NCI-H146 treated with DMSO at 0.1 percent for 48 hours (cell line): ENCODE results near the gene CSF1.
"Not testable (repeated sequence)": the region's sequence is repeated elsewhere in the genome, so short reads cannot be mapped to it uniquely, and the experiment has no call there.

Experiments used
- DNase-seq: peaks from one replicate; lab custom pipeline; 2025; ENCODE audit not compliant: unreplicated experiment; lab: John Stamatoyannopoulos, UW

CSF1 gene, protein sequence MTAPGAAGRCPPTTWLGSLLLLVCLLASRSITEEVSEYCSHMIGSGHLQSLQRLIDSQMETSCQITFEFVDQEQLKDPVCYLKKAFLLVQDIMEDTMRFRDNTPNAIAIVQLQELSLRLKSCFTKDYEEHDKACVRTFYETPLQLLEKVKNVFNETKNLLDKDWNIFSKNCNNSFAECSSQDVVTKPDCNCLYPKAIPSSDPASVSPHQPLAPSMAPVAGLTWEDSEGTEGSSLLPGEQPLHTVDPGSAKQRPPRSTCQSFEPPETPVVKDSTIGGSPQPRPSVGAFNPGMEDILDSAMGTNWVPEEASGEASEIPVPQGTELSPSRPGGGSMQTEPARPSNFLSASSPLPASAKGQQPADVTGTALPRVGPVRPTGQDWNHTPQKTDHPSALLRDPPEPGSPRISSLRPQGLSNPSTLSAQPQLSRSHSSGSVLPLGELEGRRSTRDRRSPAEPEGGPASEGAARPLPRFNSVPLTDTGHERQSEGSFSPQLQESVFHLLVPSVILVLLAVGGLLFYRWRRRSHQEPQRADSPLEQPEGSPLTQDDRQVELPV

DNA sequence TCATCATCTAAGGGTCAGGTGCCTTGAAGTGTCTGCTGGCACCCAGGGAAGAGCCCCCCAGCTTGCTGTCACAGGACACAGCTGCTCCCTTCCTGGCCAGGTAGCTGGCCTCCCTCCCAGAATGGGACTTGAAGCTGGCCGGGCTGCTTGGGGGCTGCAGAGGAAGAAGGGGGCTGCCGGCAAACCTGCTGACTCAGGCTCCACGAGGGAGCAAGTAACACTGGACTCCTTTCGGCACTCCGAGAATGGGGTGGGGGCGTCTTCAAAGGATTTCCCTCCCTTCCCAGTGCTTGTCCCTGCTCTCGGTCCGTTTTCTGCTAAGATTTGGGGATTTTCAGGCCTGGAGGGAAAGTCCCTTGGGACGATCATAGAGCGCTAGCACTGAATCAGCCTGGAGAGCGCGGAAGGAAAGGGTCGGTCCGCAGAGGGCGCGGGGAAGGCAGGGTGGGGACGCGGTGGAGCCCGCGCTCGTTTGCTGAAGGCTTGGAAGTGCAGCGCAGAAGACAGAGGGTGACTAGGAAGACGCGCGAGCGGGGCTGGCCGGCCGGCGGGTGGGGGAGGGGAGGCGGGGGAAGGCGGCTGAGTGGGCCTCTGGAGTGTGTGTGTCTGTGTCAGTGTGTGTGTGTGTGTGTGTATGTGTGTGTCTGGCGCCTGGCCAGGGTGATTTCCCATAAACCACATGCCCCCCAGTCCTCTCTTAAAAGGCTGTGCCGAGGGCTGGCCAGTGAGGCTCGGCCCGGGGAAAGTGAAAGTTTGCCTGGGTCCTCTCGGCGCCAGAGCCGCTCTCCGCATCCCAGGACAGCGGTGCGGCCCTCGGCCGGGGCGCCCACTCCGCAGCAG, at the start of gene CSF1:
Gene CSF1 (plus strand): TSS at position 727 of the 840 bp plus-strand sequence. CDS start 175 bp downstream, outside the sequence.
- DNase-seq = peak; percentile 12

DNA sequence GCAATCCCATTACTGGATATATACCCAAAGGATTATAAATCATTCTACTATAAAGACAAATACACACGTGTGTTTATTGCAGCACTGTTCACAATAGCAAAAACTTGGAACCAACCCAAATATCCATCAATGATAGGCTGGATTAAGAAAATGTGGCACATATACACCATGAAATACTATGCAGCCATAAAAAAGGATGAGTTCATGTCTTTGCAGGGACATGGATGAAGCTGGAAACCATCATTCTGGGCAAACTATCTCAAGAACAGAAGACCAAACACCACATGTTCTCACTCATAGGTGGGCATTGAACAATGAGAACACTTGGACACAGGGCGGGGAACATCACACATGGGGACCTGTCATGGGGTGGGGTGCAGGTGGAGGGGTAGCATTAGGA, 49.0 kb upstream of the CSF1 start:
- not testable (repeated sequence) for DNase-seq

DNA sequence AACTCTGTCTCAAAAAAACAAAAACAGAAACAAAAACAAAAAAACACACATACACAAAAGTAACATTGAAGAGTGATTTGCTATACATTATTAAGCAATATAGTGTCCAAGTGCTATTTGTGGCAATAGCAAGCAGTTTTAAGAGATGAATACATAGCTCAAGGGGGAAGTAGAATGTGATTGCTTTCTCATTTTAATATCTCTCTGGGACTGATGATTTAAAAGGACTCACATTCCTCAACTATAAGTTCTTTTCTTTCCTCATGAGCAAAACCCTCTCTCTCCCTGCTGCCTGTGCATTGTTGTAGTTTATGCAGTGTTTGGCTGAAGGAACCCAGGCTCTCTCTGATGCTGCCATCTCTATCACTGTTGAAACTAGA, 47.0 kb upstream of the CSF1 start:
- DNase-seq = no peak

DNA sequence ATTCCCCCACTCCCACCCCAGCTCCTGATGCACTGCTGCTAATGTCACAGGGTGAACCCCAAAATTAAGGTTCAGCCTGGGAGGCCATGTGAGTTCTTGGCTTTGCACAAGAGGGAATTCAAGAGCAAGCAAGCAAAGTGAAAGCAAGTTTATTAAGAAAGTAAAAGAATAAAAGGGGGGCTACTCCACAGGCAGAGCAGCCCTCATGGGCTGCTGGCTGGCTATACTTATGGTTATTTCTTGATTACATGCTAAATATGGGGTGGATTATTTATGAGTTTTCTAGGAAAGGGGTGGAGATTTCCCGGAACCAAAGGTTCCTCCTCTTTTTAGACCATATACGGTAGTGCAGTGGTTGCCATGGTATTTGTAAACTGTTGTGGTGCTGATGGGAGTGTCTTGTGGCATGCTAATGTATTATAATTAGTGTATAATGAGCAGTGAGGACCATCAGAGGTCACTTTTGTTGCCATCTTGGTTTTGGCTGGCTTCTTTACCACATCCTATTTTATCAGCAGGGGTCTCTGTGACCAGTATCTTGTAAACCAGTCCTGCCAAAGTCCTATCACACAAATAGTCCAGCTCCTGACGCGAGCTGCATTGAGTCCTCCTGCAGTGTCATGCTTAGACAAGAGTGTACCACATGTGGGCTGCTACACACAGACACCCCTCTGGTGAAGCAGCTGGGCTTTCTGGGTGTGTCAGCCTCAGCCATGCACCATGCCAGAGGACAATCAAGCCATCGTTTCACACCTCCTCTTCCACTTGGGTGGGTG, 46.4 kb upstream of the CSF1 start:
- DNase-seq = no peak

DNA sequence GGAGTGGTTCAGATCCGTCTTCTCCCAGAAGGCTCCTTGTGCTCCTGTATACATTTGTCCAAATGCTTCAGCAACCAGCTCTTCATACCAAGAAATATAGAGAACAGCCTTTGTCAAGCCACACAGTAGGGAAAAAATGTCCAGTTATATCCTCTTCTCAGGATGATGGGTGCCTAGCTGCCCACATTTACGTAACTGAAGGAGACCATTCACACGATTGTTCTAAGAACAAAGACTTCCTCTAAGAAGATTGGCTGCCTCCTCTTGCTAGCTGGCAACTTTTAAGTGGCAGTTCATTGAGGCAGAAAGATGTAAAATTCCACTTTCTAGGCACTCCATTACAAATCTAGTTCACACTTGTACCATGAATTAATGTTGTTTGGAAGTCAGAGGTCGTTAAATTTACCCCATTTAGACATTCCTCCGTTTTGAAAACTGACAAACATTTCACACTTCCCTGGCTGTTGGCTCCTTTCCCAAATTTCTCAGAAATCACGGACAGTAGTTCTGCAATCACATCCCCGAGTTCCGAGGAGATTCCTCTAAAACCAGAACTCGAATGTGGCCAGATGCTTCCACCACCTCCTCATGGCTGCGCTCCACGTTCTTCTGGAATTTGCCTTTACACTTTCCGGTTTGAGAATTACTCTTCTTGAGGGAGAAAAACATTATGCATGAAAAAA, 45.6 kb upstream of the CSF1 start:
- no peak for DNase-seq

DNA sequence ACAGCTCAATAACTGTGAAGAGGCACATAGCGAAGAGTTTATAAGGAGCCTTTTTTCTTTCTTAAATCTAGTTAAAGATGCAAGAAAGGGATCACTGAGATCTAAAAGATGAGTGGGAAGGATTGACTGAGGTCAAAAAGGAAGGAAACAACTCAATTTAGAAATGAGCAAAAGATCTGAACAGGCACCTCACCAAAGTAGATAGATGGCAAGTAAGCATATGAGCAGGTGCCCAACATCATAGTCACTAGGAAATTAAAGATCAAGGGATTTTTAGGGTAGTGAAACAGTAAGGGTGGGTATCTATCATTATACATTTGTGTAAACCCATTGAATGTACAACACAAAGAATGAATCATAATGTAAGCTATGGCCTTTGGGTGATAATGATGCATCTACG, 44.6 kb upstream of the CSF1 start:
- no peak for DNase-seq

DNA sequence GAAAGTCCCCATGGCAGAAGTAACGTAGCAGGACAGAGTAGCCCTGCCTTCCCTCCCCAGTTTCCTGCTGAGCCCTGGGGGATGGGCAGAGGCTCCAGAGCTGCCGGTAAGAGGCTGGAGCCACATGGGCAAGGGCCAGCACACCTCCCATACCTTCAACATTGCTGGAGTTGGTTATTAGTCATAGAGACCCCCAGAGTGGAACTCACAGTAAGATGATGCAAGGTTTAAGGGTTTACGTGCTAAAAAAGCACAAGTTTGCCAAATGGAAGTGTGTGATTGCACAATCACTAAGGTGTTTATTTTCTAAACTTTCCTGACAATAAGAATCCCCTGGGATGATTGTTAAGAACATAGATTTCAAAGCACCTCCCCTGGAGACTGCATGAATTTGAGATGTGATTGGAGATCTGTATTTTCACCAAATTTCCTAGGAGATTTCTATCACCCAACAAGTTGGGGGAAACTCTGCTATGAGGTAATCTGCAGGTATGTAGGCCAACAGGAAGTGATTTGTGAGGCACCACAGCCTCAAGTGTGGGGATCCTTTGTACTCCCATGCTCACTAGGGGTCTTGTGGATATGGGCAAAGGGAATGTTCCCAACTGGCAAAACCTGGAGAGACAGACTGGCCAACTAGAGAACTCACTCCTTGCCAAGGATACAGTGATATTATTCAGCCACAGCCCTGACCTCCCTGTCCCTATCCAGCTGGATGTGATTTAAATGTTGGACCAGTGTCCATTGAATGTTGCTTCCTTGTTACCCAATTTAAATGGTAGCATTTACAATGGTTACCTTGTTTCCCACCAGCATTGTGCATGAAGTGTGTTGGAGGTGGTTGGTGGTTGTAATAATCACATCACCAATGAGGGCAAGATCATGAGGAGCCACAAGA, 37.1 kb upstream of the CSF1 start:
- DNase-seq = no peak

DNA sequence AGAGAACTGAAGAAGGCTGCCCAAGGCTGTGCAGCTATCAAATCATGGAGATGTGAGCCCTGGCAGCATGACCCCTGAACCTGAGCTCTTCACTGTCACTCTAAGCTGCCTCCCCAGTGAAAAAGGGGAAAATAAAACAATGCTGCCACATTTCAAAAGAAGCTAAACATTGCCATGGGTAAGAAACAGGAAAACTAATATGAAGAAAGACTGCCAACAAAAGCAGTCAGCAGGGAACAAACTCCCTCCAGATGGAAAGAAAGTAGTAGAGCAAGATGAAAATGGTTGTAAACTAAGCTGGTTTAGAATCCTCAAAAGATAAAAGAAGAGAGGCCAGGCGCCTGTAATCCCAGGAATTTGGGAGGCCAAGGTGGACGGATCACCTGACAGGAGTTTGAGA, 36.2 kb upstream of the CSF1 start:
- DNase-seq = no peak

DNA sequence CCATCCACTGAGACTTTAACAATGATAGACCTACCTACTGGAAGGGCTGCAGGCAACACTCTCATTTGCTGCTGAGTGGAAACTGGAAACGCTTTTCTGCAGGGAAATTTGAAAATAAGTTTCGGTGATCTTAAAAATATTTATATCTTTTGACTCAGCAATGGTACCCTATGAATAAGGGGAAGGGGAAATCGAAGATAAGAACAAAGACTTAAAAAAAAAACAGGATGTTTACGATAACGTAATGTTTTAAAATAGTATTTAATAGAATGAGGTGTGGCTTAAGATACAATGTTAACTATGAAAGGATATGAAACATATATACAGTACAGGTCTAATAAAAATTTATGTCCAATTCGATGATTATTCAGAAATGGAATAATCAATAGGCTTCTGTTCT, 34.8 kb upstream of the CSF1 start:
- no peak for DNase-seq

DNA sequence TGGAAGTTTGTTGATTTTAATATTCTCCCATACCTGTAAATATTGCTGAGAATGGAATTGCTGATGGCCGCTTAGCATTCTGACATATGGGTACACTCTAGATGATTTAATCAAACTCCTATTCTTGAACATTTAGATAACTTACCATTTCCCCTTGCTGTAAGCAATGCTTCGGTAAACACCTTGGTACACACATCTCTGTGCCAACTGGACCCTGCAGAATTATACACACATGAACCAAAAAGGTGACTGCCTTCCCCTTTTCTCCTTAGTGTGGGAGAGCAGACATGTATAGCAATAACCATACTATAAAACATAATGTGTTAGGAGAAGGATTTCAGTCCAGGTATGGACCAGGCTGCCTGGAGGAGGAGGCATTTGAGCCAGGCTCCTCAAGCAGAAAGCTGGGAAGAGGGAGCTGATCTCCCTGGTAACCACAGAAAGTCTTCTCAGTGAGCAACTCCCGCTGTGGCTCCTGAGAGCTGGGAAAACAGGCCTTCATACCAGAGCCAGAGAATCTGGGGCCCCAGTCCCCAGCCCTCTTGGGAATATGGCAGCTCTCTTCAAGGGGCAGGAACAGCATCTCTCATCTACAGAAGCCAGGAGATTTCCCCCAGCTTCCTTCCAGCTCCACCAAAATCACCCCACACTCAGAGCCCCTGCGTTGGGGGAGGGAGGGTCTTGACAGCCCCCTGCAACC, 33.9 kb upstream of the CSF1 start:
- DNase-seq = no peak

DNA sequence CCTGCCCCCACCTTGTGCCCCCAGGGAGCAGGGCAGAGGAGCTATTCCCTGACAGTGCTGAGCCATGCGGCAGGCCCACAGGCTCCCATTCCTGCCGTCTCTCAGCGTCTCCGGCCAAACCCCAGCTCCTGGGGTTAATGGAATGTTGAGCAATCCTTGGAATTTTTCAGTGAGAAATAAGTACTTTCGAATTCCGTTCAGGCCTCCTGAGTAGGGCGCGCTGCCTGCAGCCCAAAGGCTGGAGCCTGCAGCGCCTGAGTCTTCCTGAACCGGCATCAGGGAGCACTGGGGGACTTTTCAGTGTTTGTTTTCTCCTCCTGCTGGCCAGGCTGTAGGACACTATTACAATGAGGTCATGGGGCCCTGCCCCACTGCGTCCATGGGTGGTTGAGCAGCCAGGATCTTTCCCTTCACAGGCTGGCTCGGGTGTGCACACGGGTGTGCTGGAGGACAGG, 33.3 kb upstream of the CSF1 start:
- no peak for DNase-seq

DNA sequence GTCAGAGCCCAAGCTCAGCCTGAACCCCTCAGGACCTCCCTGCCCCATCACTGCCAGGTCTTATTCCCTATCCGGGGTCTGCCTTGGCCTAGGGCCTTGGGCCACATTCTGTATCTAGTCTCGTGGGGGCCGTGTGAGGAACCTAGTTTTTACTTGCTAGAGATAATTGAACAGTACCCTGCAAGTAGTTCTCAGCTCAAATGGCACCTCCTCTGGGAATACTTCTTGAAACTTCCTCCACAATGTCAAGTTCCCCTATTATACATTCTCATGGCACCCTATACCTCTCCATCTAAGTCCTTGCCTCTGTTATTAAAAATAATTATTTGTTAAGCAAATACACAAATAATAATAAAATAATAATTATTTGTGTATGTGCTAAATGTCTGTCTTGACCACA, 32.9 kb upstream of the CSF1 start:
- DNase-seq = no peak

DNA sequence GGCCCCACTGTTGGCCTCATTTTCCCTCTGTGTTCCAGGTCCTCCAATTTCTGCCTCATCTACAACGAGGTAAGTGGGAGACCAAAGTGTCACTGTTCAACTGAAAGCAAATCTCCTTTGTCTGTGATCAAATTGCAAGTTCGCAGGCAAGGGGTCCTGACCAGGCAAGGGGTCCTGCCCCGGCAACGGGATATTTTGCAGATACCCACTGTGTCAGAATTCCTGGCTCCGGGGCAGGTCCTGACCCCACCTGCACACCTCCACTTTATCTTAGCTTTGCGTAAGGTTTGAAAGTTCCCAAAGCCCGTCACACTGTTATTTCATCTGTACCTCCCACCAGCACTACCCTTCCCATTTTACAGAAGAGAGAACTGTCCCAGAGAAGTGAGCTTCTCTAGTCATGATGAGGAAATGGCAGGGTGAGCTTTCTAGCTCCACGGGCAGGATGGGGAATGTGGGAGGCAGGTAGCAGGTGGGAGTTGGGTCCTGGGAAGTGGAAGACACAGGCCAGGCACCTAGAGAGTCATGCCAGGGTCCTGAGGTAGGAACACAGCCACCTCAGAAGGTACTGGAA, 32.0 kb upstream of the CSF1 start:
- DNase-seq = no peak

DNA sequence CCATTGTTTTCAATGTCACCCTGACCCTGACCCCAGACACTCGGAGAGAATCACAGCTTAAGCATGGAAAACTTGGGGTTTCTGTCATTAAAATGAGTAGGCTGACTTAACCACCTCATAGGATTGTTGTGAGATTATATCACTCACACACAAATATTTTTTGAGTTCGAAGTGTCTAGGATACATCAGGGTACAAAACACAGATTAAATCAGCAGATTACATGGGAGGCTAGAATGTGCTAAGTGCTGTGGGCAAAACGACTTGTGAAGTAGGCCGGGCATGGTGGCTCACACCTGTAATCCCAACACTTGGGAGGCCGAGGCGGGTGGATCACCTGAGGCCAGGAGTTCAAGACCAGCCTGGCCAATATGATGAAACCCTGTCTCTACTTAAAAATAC, 31.3 kb upstream of the CSF1 start:
- DNase-seq = not testable (repeated sequence)

DNA sequence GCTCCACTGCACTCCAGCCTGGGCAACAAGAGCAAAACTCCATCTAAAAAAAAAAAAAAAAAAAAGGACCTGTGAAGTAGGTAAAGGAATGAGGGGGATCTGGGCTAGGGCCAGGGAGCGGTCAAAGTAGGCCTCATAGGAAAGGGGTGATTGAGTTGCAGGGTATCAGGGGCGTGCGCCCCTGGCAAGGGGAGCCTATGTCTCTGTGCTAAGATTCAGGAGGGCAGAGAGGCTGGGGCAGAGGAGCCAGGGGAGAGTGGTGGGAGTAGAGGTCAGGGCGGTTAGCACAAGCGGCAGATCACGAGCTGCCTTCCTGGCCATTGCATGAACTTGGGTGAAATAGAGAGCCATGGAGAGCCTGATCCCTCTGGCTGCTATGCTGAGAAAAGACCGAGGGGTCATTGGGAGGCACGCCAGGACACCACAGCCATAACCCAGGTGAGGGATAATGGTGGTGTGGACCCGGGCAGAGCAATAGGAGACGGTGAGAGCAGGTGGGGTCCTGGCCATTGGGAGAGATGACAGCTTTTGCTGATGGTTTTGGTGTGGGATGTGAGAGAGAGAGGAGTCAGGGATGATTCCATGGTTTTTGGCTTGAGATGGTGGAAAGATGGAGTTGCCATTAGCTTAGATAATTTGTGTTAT, 30.6 kb upstream of the CSF1 start:
- DNase-seq = no peak

DNA sequence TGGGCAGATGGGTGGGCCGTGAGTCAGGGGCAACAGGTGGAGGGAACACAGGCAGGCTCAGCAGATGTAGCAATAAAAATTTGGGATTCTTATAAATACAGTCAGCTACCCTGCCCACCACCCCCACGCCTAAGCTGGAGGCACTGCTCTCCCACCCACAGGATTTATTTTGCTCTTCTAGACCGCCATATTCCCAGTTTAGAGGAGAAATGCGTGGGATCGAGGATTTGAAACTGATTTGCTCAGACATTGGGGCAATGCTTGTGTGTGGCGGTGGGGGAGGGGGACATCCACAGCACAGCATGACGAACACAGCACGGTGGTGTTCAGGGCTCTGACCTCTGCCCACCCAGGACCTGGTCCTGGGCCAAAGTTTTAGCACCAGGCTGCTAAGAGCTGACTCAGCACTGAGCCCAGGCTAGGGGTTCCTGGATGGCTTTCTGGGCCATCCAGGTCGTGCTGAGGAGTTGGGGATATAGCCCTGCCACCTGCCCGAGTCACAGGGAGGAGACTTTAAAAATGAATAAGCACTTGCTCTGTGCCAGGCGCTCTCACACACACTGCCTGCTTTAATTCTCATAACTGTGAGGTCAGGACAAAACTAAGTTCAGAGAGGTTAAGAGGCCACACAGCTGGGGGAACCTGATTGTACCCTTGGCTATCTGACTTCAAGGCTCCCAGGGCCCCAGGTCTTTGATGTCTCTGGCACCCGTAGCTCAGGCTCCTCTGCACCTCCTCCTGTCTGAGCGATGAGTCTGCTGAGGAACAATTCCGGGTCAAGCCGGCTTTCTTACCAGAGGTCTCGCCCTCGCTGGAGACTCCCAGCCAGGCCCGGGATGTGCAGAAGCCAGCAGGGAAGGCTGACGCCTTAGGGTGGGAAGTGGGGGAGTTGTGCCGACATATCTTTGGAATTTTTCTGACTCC, 29.4 kb upstream of the CSF1 start:
- DNase-seq = no peak

DNA sequence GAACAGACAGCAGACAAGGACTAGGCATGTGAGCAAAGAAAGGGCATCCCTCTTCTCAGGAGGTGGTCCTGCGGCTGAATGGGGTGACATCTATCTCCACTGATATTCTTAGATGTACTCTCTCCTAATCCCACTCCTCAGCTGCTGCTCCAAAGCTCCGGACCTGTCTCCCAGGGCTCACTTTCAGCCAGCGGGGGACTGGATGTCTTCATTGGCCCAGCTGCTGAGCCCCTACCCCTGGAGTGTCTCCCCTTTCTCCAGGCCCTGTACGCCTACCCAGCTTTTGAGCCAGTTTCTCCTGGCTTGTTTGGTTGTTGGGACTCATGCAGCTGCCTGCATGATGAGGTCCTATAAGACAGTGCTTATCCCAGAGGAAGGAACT, 28.8 kb upstream of the CSF1 start:
- DNase-seq = no peak
